HEK293 (cell line): ENCODE results near the gene CTSO.
"Not testable (repeated sequence)": the region's sequence is repeated elsewhere in the genome, so short reads cannot be mapped to it uniquely, and the experiment has no call there.

Experiments used
- CTCF ChIP-seq: fragments of 450-650 bp; formaldehyde crosslinking; IDR thresholded peaks from 2 replicates; pipeline ENCODE4 v1.5.1; 2016; ENCODE audit warnings: missing biosample characterization, missing genetic modification characterization
- ELK4 ChIP-seq: IDR thresholded peaks from 2 replicates; pipeline ENCODE4 v1.6.1; 2011; ENCODE audit warnings: mild to moderate bottlenecking, low read depth, low read length, borderline replicate concordance
- SETDB1 ChIP-seq: IDR thresholded peaks from one replicate; pipeline ENCODE4 v1.6.1; 2017; ENCODE audit warnings: mild to moderate bottlenecking, low read length, moderate library complexity, mixed read lengths; ENCODE audit not compliant: insufficient read length
- TCF7L2 ChIP-seq: IDR thresholded peaks from 2 replicates; pipeline ENCODE4 v1.6.1; 2011; ENCODE audit warnings: low read depth, mild to moderate bottlenecking, inconsistent platforms, low read length, moderate library complexity, borderline replicate concordance
- ZNF133 ChIP-seq: fragments of 450-650 bp; formaldehyde crosslinking; IDR thresholded peaks from 2 replicates; pipeline ENCODE4 v1.5.1; 2016; ENCODE audit warnings: missing biosample characterization, missing genetic modification characterization
- ZNF223 ChIP-seq: fragments of 450-650 bp; formaldehyde crosslinking; IDR thresholded peaks from 2 replicates; pipeline ENCODE4 v1.5.1; 2016; ENCODE audit warnings: missing biosample characterization, missing genetic modification characterization
- ZNF501 ChIP-seq: fragments of 450-650 bp; formaldehyde crosslinking; IDR thresholded peaks from 2 replicates; pipeline ENCODE4 v1.5.1; 2016; ENCODE audit warnings: missing biosample characterization, missing genetic modification characterization
- ZNF639 ChIP-seq: fragments of 450-650 bp; formaldehyde crosslinking; IDR thresholded peaks from 2 replicates; pipeline ENCODE4 v1.5.1; 2016; ENCODE audit warnings: missing biosample characterization, missing genetic modification characterization
- TF ChIP-seq, protein P1 (sequence below): sonication (generic); formaldehyde crosslinking; IDR thresholded peaks from 2 replicates; pipeline ENCODE4 v1.8.1; 2022; ENCODE audit warnings: mild to moderate bottlenecking, moderate library complexity, missing genetic modification reagents
- TF ChIP-seq, protein P2 (sequence below): fragments of 450-650 bp; formaldehyde crosslinking; IDR thresholded peaks from 2 replicates; pipeline ENCODE4 v1.5.1; 2016; ENCODE audit warnings: missing biosample characterization, missing genetic modification characterization
- TF ChIP-seq, protein P3 (sequence below): fragments of 450-650 bp; IDR thresholded peaks from 2 replicates; pipeline ENCODE4 v1.5.1; 2018; ENCODE audit warnings: missing biosample characterization, mild to moderate bottlenecking, missing genetic modification characterization
- TF ChIP-seq, protein P4 (sequence below): fragments of 450-650 bp; formaldehyde crosslinking; IDR thresholded peaks from 2 replicates; pipeline ENCODE4 v1.5.1; 2016; ENCODE audit warnings: missing biosample characterization, missing genetic modification characterization

GRCh38 chr4:155934634-155935033 lies 19.0 kb downstream of the CTSO start:
- not testable (repeated sequence) for TF ChIP-seq ELK4; CTCF (tag by site-specific recombination); TCF7L2; ZNF133 (tag by site-specific recombination); ZNF223 (tag by site-specific recombination); ZNF639 (tag by site-specific recombination); SETDB1; ZNF501
- TF ChIP-seq, protein P1, sequence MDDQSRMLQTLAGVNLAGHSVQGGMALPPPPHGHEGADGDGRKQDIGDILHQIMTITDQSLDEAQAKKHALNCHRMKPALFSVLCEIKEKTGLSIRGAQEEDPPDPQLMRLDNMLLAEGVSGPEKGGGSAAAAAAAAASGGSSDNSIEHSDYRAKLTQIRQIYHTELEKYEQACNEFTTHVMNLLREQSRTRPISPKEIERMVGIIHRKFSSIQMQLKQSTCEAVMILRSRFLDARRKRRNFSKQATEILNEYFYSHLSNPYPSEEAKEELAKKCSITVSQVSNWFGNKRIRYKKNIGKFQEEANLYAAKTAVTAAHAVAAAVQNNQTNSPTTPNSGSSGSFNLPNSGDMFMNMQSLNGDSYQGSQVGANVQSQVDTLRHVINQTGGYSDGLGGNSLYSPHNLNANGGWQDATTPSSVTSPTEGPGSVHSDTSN, result not testable (repeated sequence)
- TF ChIP-seq, protein P2, sequence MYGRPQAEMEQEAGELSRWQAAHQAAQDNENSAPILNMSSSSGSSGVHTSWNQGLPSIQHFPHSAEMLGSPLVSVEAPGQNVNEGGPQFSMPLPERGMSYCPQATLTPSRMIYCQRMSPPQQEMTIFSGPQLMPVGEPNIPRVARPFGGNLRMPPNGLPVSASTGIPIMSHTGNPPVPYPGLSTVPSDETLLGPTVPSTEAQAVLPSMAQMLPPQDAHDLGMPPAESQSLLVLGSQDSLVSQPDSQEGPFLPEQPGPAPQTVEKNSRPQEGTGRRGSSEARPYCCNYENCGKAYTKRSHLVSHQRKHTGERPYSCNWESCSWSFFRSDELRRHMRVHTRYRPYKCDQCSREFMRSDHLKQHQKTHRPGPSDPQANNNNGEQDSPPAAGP, result not testable (repeated sequence)
- TF ChIP-seq, protein P3, sequence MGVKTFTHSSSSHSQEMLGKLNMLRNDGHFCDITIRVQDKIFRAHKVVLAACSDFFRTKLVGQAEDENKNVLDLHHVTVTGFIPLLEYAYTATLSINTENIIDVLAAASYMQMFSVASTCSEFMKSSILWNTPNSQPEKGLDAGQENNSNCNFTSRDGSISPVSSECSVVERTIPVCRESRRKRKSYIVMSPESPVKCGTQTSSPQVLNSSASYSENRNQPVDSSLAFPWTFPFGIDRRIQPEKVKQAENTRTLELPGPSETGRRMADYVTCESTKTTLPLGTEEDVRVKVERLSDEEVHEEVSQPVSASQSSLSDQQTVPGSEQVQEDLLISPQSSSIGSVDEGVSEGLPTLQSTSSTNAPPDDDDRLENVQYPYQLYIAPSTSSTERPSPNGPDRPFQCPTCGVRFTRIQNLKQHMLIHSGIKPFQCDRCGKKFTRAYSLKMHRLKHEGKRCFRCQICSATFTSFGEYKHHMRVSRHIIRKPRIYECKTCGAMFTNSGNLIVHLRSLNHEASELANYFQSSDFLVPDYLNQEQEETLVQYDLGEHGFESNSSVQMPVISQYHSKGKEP (tag by site-specific recombination), result not testable (repeated sequence)
- TF ChIP-seq, protein P4, sequence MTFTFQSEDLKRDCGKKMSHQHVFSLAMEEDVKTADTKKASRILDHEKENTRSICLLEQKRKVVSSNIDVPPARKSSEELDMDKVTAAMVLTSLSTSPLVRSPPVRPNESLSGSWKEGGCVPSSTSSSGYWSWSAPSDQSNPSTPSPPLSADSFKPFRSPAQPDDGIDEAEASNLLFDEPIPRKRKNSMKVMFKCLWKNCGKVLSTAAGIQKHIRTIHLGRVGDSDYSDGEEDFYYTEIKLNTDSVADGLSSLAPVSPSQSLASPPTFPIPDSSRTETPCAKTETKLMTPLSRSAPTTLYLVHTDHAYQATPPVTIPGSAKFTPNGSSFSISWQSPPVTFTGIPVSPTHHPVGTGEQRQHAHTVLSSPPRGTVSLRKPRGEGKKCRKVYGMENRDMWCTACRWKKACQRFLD (tag by site-specific recombination), result not testable (repeated sequence)
